ENCODE data around the gene ADAMTSL3. TPM values are rescaled to one million over a fixed set of nuclear protein-coding genes. Genes with fewer than 3 reads are reported as not detected.
A peak's percentile ranks its signal among the peaks of the same experiment; 100 is the strongest.

Gene ADAMTSL3
- total RNA-seq, 4 donors from 2014 or later, result 3.1 to 48.2 (median 24.6) TPM

- Histone ChIP-seq H3K9me3 (no peaks in the 10 kb centered on the region), H3K27ac (no peak overlapping the region), H3K4me1 (no peaks in the 10 kb centered on the region), H3K4me3 (no peak overlapping the region), H3K36me3 (peaks cover 0 to 3% of the 10 kb centered on the region in 2 donors), H3K27me3 (no peaks in the 10 kb centered on the region)
- no peak for DNase-seq
- TF ChIP-seq CTCF (IDR thresholded peaks at IDR 0.05) (no peak), POLR2A (IDR thresholded peaks at IDR 0.05) (no peak)
- intact Hi-C loops (cut with DNase I; ENCODE audit: low total_unique reads), result no loop called here
Measured at GRCh38 chr15:84022516-84022915, 368.6 kb downstream of the ADAMTSL3 start.

- no peaks in the 10 kb centered on the region for H3K9me3 ChIP-seq
- no peak for TF ChIP-seq POLR2A (IDR thresholded peaks at IDR 0.05)
- peak; percentile 47 to 62 (median 53) for TF ChIP-seq CTCF (IDR thresholded peaks at IDR 0.05)
- H3K4me3 ChIP-seq, result no peak overlapping the region
- peak; percentile 32 to 51 for DNase-seq
- H3K27me3 ChIP-seq, result no peaks in the 10 kb centered on the region
- peaks cover 0 to 3% of the 10 kb centered on the region in 2 donors for H3K36me3 ChIP-seq
- intact Hi-C loops (cut with DNase I; ENCODE audit: low total_unique reads), result no loop called here
- H3K4me1 ChIP-seq, result no peaks in the 10 kb centered on the region
- no peak overlapping the region for H3K27ac ChIP-seq
Measured at GRCh38 chr15:84023636-84024035, 369.7 kb downstream of the ADAMTSL3 start.

- H3K36me3 ChIP-seq, result no peaks in the 10 kb centered on the region
- intact Hi-C loops (cut with DNase I; ENCODE audit: low total_unique reads), result no loop called here
- H3K27me3 ChIP-seq, result no peaks in the 10 kb centered on the region
- no peak for DNase-seq
- TF ChIP-seq POLR2A (IDR thresholded peaks at IDR 0.05) (no peak), CTCF (IDR thresholded peaks at IDR 0.05) (no peak)
- no peak overlapping the region for H3K27ac ChIP-seq
- H3K9me3 ChIP-seq, result no peaks in the 10 kb centered on the region
- H3K4me3 ChIP-seq, result no peak overlapping the region
- H3K4me1 ChIP-seq, result no peaks in the 10 kb centered on the region
Measured at GRCh38 chr15:84033793-84034553, 380.1 kb downstream of the ADAMTSL3 start.

GRCh38 chr15:84034578-84035398 lies 380.9 kb downstream of the ADAMTSL3 start:
- no peak for DNase-seq
- Histone ChIP-seq H3K4me1 (no peaks in the 10 kb centered on the region), H3K27me3 (no peaks in the 10 kb centered on the region), H3K27ac (no peak overlapping the region), H3K4me3 (no peak overlapping the region), H3K9me3 (no peaks in the 10 kb centered on the region), H3K36me3 (no peaks in the 10 kb centered on the region)
- TF ChIP-seq CTCF (IDR thresholded peaks at IDR 0.05) (no peak), POLR2A (IDR thresholded peaks at IDR 0.05) (no peak)
- intact Hi-C loops (cut with DNase I; ENCODE audit: low total_unique reads), result no loop called here

GRCh38 chr15:84035399-84035766 lies 381.5 kb downstream of the ADAMTSL3 start:
- Histone ChIP-seq H3K4me1 (no peaks in the 10 kb centered on the region), H3K27ac (no peak overlapping the region), H3K27me3 (no peaks in the 10 kb centered on the region), H3K36me3 (no peaks in the 10 kb centered on the region), H3K4me3 (no peak overlapping the region), H3K9me3 (no peaks in the 10 kb centered on the region)
- TF ChIP-seq CTCF (IDR thresholded peaks at IDR 0.05) (peak; percentile 45 to 50 (median 47)), POLR2A (IDR thresholded peaks at IDR 0.05) (no peak)
- intact Hi-C loops (cut with DNase I; ENCODE audit: low total_unique reads), result no loop called here
- no peak for DNase-seq
